ENCODE data around the gene COL9A2.

The COL9A2 gene

DNA sequence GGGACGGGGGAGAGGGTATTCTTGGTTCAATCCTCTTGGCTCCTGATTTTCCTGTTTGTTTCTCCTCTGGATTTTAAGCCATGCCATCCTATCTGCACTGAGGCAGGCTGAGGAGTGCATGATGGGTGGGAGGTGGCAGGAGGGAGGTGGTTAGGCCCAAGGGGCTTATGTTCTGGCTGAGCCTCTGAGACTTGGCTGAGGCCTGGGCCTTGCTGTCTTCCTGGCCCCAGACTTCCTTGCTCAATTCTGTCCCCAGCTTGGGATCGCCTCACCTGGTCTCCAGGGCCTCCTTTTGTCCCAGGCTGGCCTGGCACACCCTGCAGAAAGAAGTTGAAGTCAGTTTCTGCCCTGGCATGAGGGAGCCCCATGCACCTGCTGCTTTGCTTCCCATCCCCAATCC, 11.2 kb downstream of the COL9A2 start:
- TF ChIP-seq TSHZ2 (CRISPR knock-in tag; IDR thresholded peaks at IDR 0.05) (no peak), ZC3H10 (CRISPR knock-in tag; IDR thresholded peaks at IDR 0.05) (no peak), ZNF70 (CRISPR knock-in tag; IDR thresholded peaks at IDR 0.05) (no peak), OSR1 (CRISPR knock-in tag; IDR thresholded peaks at IDR 0.05) (no peak), SNAI2 (CRISPR knock-in tag; IDR thresholded peaks at IDR 0.05) (no peak), ZFP30 (CRISPR knock-in tag; IDR thresholded peaks at IDR 0.05) (no peak), GLIS3 (CRISPR knock-in tag; IDR thresholded peaks at IDR 0.05) (no peak), BACH2 (CRISPR knock-in tag; IDR thresholded peaks at IDR 0.05; ENCODE audit: borderline replicate concordance) (no peak), TCF4 (CRISPR knock-in tag; IDR thresholded peaks at IDR 0.05; ENCODE audit: borderline replicate concordance) (no peak), CREB5 (CRISPR knock-in tag; IDR thresholded peaks at IDR 0.05; ENCODE audit: low read depth) (no peak), ARNTL (CRISPR knock-in tag; IDR thresholded peaks at IDR 0.05; ENCODE audit: borderline replicate concordance, low read depth) (no peak), CSDC2 (CRISPR knock-in tag; IDR thresholded peaks at IDR 0.05) (no peak), ISL1 (CRISPR knock-in tag; IDR thresholded peaks at IDR 0.05) (no peak), RARB (CRISPR knock-in tag; IDR thresholded peaks at IDR 0.05) (no peak), PPARA (CRISPR knock-in tag; IDR thresholded peaks at IDR 0.05; ENCODE audit: borderline replicate concordance) (no peak), CSRNP3 (CRISPR knock-in tag; IDR thresholded peaks at IDR 0.05) (no peak), ZNF8 (CRISPR knock-in tag; IDR thresholded peaks at IDR 0.05) (no peak), ZNF565 (CRISPR knock-in tag; conservative IDR thresholded peaks at IDR 0.05; ENCODE audit: low read depth) (no peak), TOX (CRISPR knock-in tag; IDR thresholded peaks at IDR 0.05; ENCODE audit: borderline replicate concordance) (no peak)
- TF ChIP-seq, protein P1, sequence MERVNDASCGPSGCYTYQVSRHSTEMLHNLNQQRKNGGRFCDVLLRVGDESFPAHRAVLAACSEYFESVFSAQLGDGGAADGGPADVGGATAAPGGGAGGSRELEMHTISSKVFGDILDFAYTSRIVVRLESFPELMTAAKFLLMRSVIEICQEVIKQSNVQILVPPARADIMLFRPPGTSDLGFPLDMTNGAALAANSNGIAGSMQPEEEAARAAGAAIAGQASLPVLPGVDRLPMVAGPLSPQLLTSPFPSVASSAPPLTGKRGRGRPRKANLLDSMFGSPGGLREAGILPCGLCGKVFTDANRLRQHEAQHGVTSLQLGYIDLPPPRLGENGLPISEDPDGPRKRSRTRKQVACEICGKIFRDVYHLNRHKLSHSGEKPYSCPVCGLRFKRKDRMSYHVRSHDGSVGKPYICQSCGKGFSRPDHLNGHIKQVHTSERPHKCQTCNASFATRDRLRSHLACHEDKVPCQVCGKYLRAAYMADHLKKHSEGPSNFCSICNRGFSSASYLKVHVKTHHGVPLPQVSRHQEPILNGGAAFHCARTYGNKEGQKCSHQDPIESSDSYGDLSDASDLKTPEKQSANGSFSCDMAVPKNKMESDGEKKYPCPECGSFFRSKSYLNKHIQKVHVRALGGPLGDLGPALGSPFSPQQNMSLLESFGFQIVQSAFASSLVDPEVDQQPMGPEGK (CRISPR knock-in tag; IDR thresholded peaks at IDR 0.05; ENCODE audit: borderline replicate concordance): no peak
- no peak for ATAC-seq

GRCh38 chr1:40305451-40305850, 11.6 kb downstream of the COL9A2 start:
- peak; percentile 58; the same call in 2 of the 3 replicates for ATAC-seq
- TF ChIP-seq PPARA (CRISPR knock-in tag; IDR thresholded peaks at IDR 0.05; ENCODE audit: borderline replicate concordance): no peak
- TF ChIP-seq TOX (CRISPR knock-in tag; IDR thresholded peaks at IDR 0.05; ENCODE audit: borderline replicate concordance): no peak
- no peak for TF ChIP-seq OSR1 (CRISPR knock-in tag; IDR thresholded peaks at IDR 0.05)
- no peak for TF ChIP-seq ISL1 (CRISPR knock-in tag; IDR thresholded peaks at IDR 0.05)

GRCh38 chr1:40303790-40304189, 13.3 kb downstream of the COL9A2 start:
- no peak for ATAC-seq
- TF ChIP-seq SNAI2 (CRISPR knock-in tag; IDR thresholded peaks at IDR 0.05) (no peak), TSHZ2 (CRISPR knock-in tag; IDR thresholded peaks at IDR 0.05) (no peak), CREB5 (CRISPR knock-in tag; IDR thresholded peaks at IDR 0.05; ENCODE audit: low read depth) (no peak), ZFP3 (CRISPR knock-in tag; IDR thresholded peaks at IDR 0.05) (no peak), BACH2 (CRISPR knock-in tag; IDR thresholded peaks at IDR 0.05; ENCODE audit: borderline replicate concordance) (no peak), OSR1 (CRISPR knock-in tag; IDR thresholded peaks at IDR 0.05) (no peak), ZNF8 (CRISPR knock-in tag; IDR thresholded peaks at IDR 0.05) (no peak), CSDC2 (CRISPR knock-in tag; IDR thresholded peaks at IDR 0.05) (no peak), CSRNP3 (CRISPR knock-in tag; IDR thresholded peaks at IDR 0.05) (no peak), ZNF565 (CRISPR knock-in tag; conservative IDR thresholded peaks at IDR 0.05; ENCODE audit: low read depth) (no peak), TOX (CRISPR knock-in tag; IDR thresholded peaks at IDR 0.05; ENCODE audit: borderline replicate concordance) (no peak), ISL1 (CRISPR knock-in tag; IDR thresholded peaks at IDR 0.05) (no peak), ZNF70 (CRISPR knock-in tag; IDR thresholded peaks at IDR 0.05) (no peak), ESRRG (CRISPR knock-in tag; IDR thresholded peaks at IDR 0.05) (no peak), ARNTL (CRISPR knock-in tag; IDR thresholded peaks at IDR 0.05; ENCODE audit: borderline replicate concordance, low read depth) (no peak), TCF4 (CRISPR knock-in tag; IDR thresholded peaks at IDR 0.05; ENCODE audit: borderline replicate concordance) (no peak), GLIS3 (CRISPR knock-in tag; IDR thresholded peaks at IDR 0.05) (no peak)

All from SK-N-SH treated with all-trans-retinoic acid at 6 μM for 48 hours (cell line).